ENCODE data around the gene AGO3.
"Not testable (repeated sequence)": the region's sequence is repeated elsewhere in the genome, so short reads cannot be mapped to it uniquely, and the experiment has no call there.

DNA sequence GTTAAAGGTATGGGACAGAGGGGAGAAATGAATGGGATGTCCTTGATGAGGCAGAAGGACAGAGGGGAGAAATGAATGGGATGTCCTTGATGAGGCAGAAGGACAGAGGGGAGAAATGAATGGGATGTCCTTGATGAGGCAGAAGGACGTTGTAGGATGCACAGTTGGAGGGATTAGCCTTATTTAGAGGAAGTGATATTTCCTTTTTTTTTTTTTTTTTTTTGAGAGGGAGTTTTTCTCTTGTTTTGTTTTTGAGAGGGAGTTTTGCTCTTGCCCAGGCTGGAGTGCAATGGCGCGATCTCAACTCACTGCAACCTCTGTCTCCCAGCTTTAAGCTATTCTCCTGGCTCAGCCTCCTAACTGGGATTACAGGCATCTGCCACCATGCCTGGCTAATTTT, 41.9 kb upstream of the AGO3 start:
- TF ChIP-seq HDAC2 (CRISPR knock-in tag; IDR thresholded peaks at IDR 0.05); POLR2AphosphoS2 (IDR thresholded peaks at IDR 0.05; ENCODE audit: low read depth, low read length): not testable (repeated sequence)
